ENCODE measurements around the gene PDE4DIP.
"Not testable (repeated sequence)": the region's sequence is repeated elsewhere in the genome, so short reads cannot be mapped to it uniquely, and the experiment has no call there.

Gene PDE4DIP

DNA sequence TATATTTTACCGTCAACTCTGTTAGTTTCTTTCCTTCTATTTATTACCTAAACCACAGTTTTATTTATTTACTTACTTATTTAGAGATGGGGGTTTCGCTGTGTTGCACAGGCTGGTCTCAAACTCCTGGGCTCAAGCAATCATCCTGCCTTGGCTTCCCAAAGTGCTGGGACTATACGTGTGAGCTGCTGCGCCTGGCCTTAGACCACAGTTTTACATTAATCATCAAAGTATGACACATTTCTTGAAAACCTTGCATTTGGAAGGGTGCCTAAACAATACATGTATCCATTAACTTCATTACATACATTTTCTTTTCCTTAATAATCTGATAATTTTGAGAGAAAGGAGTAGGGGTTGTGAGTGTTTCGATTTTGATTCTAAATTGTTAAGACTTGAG is 124.9 kb downstream of the PDE4DIP start:
- H3K4me3 ChIP-seq (ENCODE audit: low read depth, low read length) = not testable (repeated sequence)

DNA sequence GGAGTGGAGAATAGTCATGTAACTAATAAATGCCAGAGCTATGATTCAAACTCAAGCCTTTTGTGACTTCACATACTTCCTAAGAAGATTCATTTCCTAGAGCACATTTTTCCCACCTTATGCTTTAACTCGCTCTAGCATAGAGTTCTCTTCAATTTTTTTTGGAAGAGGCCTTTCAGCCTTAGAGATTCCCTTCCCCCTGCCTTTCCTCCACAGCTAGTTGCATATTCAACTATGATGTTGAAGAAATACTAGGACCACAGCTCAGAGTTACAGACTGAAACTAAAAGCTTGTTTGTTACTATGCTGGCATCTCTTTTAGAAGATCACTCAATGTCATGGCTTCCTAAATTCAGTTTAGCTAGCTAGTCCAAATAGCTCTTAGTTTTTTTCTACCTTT is 131.2 kb downstream of the PDE4DIP start:
- H3K4me3 ChIP-seq (ENCODE audit: low read depth, low read length) = not testable (repeated sequence)

DNA sequence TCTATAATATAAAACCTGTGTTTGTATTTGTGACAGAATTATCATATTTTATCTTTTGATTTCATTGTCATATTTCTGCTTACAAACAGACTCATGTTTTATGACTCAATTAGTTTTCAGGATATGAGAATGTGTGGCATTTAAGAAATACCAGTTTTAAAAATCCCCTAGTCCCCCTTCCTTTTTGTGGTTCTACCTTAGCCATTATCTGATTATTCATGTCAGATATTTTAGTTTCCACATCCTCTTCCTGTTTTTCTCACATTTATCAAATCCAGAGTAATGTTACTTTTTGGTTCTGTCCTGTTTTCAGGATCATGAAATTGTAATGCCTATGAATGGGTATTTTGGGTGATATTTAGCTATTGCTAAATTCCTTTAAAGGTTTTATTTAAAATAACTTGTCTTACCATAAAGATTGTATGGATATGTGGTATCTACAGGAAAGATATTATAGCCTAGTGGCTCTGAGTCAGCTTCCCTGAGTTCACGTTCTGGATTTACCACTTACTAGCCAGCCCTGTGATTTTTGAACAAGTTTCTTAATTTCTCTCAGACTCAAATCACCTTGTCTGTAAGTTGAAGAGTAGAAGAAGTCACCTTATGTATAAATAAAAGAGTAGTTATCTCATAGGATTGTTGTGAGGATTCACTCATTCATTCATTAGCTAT is 131.8 kb downstream of the PDE4DIP start:
- not testable (repeated sequence) for H3K4me3 ChIP-seq (ENCODE audit: low read depth, low read length)

GRCh38 chr1:148977785-148978184 is 133.6 kb downstream of the PDE4DIP start:
- not testable (repeated sequence) for H3K4me3 ChIP-seq (ENCODE audit: low read depth, low read length)

DNA sequence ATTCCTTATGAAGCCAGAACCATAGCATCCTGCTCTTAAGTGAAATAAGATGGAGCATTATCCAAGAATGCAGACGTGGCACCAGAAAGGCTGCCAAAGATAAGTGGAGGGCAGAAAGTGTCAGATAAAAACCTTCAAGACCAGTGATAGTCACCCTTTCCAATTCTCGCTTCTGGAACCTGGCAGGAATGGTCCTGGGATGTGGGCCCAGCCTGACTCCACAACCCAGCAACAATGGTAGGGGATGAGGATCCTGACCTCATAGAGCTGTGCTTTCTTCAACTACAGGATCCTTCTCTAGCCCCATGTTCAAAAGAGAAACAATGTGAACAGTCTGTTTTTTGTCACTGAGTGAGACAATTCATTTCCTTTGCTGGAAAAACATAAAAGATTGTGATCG is 145.2 kb downstream of the PDE4DIP start:
- H3K4me3 ChIP-seq (ENCODE audit: low read depth, low read length) = not testable (repeated sequence)

DNA sequence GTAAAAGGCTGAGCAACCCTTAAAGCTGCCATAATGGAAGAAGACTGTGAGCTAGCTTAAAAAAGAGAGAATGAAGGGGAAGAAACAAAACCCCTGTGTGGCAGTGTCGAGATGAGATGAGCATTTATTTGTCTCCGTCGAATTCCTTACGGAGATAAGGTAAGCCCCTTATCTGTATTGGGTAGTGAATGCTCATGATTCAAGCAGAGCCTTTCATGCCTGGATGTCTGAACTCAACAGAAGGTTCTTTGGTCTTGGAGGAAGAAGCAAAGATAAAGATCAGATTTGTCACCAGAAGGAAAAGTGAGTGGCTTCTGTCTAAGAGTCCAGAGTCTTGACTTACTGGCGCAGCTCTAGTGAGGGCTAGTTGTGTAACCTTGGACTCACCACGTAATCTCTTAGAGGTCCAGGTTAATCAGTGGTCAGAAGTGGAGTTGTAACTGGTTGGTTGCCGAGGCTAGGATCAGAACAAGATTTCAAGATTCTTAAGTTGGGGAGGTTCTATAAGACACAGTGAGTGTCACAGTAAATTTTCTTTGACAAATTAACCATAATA is 146.1 kb downstream of the PDE4DIP start:
- H3K4me3 ChIP-seq (ENCODE audit: low read depth, low read length) = not testable (repeated sequence)

DNA sequence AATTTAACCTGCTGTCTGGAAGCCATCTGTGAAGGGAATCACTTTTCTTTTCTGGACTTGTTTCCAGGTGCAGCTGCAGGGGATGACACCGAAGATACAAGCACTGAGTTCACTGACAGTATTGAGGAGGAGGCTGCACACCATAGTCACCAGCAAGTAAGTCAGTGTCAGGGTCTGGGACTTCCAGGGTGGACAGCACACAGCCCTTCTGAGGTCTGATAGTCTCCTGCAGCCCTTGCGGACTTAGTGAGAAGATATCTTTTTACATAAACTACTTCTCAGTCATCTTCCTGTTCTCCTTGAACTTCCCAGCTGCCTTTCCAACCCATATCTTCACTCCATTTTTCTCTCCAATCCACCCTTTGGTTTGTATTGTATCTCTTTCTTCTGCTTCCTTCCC is 147.6 kb downstream of the PDE4DIP start:
- H3K4me3 ChIP-seq (ENCODE audit: low read depth, low read length) = not testable (repeated sequence)

DNA sequence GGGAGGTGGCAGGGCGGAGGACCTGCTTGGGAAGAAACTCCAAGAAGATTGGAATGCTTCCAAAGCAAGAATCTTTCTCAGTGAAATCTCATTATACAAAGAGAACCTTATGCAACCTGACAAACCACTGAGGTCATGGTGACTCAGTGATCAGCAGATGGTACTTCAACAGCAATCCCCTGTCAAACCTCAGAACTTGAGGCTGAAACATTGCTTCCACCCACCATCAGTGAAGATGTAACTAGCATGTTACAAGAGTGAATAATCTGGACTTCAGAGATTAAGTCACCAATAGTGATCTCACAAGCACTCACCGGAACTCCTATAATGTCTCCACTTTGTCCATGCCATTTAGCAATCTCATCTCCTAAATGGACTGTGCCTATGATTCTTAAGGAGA is 148.1 kb downstream of the PDE4DIP start:
- H3K4me3 ChIP-seq (ENCODE audit: low read depth, low read length) = not testable (repeated sequence)

DNA sequence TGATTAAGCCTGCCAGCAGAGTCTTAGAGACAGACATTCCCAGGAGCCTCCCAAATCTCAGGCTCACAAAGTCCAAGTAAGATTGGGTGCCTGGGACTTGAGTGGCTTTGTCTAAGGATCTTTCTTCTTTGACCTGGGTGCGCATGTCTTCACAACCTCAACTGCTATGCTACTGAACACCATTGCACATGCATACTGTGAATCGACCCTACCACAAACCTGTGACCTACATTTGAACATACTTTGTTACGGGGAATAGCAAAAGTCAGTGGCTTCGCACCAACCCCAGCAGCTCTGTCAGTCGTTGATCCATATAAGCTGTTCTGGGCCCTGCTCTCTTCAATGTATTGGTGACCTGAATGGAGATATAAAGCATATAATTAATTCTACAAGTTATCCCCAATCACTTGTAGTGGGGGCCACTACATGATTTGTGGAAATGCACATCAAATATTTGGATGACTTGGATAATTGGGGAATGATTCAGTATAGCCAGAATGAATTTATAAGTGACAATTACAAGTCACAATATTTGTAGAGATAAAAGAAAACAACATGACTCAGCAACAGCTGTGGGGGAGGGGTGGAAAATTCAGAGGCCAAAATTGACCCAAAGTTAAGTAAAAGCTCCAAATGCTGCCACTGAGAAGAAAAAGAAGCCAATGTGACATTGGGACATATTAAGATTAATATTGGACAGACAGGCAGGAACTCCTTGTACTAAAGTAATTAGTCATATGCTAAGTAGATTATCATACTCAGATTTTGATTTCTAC is 152.4 kb downstream of the PDE4DIP start:
- H3K4me3 ChIP-seq (ENCODE audit: low read depth, low read length) = not testable (repeated sequence)

GRCh38 chr1:148997405-148997804 is 153.2 kb downstream of the PDE4DIP start:
- not testable (repeated sequence) for H3K4me3 ChIP-seq (ENCODE audit: low read depth, low read length)

DNA sequence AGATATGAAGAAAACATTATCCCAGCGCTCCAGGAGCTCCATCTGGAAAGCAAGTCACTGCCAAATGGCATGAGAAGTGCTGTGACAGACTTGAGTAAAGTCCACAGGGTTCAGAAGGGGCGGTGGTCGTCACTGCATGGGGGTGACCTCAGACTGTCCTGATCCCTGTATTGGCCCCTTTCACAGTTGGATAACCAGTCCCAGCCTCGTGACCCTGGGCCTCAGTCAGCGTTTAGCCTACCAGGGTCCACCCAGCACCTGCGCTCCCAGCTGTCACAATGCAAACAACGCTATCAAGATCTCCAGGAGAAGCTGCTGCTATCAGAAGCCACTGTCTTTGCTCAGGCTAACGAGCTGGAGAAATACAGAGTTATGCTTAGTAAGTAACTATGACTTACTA is 158.4 kb downstream of the PDE4DIP start:
- H3K4me3 ChIP-seq (ENCODE audit: low read depth, low read length) = not testable (repeated sequence)

DNA sequence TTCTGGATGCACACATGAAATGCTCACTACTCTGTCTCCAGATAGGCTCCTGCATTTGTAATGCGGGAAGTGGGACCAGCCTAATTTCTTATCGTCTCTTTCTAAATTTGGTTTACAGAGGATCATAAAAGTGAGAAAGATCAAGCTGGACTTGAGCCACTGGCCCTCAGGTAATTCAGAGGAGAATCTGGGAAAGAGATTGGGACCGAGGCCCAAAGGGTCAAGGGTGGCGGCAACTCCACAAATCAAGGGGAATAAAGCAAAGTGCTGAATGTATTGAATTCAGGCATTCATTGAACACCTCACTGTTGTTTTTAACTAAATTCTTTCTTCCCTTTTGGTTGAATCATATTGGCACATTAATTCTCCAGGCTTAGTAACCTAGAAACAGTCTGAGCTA is 164.1 kb downstream of the PDE4DIP start:
- H3K4me3 ChIP-seq (ENCODE audit: low read depth, low read length) = not testable (repeated sequence)

GRCh38 chr1:149008769-149009168 is 164.5 kb downstream of the PDE4DIP start:
- not testable (repeated sequence) for H3K4me3 ChIP-seq (ENCODE audit: low read depth, low read length)

GRCh38 chr1:149009761-149010160 is 165.5 kb downstream of the PDE4DIP start:
- H3K4me3 ChIP-seq (ENCODE audit: low read depth, low read length) = not testable (repeated sequence)

DNA sequence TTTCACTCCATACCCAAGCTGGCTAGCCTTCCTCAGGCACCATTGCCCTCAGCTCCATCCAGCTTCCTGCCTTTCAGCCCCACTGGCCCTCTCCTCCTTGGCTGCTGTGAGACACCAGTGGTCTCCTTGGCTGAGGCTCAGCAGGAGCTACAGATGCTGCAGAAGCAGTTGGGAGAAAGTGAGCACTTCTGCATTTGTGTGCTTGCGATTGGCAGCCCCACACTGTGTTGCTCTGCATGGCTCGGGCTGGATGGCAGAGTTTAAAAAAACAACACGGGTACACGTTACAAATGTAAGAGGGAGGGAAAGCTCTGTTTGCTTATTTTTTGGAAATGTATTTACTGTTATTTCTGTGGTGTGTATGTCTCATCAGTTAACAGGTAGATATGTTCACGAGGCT is 168.4 kb downstream of the PDE4DIP start:
- not testable (repeated sequence) for H3K4me3 ChIP-seq (ENCODE audit: low read depth, low read length)

DNA sequence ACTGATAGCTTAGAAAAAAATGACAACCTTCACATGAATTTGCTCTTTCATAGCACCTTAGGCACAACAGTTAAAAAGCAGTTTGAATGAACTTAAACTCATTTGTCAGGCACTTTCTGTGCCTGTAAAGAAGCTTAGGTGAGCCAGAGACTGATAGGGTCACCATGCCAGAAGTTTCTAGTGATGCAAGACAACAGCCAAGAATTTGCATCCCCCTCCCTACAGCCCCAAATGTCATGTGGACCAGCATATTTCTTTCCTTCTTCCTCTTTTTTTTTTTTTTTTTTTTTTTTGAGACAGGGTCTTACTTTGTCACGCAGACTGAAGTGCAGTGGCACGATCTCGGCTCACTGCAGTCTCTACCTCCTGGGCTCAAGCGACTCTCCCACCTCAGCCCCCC is 169.3 kb downstream of the PDE4DIP start:
- not testable (repeated sequence) for H3K4me3 ChIP-seq (ENCODE audit: low read depth, low read length)

- not testable (repeated sequence) for H3K4me3 ChIP-seq (ENCODE audit: low read depth, low read length)
These were observed 171.3 kb downstream of the PDE4DIP start for GRCh38 chr1:149015522-149015921.

GRCh38 chr1:149016626-149017025 is 172.4 kb downstream of the PDE4DIP start:
- H3K4me3 ChIP-seq (ENCODE audit: low read depth, low read length) = not testable (repeated sequence)

DNA sequence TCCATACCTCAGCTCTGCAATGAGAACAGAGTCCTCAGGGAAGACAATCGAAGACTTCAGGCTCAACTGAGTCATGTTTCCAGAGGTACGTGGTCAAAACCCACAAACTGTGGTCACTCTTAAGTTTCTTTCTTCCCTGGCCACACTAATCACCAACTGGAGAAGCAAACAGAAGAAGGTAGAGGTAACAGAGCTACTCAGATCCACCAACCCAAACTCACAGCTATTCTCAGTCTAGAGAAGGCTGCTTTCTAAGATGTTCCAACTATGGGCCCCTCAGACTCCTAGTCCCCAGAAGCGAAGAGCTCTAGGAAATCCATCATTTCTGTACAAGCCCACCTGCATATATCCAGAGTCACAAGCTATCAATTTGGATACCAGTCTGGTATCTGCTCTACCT is 174.3 kb downstream of the PDE4DIP start:
- H3K4me3 ChIP-seq (ENCODE audit: low read depth, low read length) = not testable (repeated sequence)

GRCh38 chr1:149024327-149024726 is 180.1 kb downstream of the PDE4DIP start:
- H3K4me3 ChIP-seq (ENCODE audit: low read depth, low read length) = not testable (repeated sequence)

DNA sequence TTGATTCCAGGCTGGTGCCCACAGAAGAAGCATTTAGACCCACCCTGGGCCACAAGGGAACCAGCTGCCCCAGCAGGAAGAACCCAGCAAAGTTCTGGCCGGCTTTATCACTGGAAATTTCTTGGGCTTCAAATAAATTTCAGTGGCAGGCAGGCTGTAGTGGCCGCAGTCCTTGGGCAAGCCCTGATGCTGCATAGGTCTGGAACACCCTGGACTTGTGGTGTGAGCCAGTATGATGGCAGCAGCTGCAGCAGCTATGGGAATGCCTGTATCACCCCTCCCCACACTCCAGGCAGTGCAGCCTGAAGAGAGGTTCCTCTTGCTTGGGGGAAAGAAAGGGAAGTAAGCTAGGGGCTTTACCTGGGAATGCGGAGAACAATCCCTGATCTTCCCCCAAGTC is 189.7 kb downstream of the PDE4DIP start:
- H3K4me3 ChIP-seq (ENCODE audit: low read depth, low read length) = not testable (repeated sequence)

DNA sequence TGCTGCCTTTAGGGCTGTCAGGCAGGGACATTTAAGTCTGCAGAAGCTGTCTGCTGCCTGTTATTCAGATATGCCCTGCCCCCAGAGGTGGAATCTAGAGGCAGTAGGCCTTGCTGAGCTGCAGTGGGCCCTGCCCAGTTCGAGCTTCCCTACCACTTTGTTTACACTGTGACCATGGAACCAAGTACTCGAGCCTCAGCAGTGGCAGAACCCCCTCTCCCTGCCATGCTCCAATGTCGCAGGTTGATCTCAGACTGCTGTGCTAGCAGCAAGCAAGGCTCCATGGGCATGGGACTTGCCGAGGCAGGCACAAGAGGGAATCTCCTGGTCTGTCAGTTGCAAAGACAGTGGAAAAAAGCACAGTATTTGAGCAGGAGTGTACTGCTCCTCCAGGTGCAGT is 198.8 kb downstream of the PDE4DIP start:
- H3K4me3 ChIP-seq (ENCODE audit: low read depth, low read length) = not testable (repeated sequence)

Measured in iPS-11a (cell line).